ENCODE results near the gene TXNRD3. TPM values are rescaled to one million over a fixed set of nuclear protein-coding genes. Genes with fewer than 3 reads are reported as not detected.

TXNRD3 gene
- total and polyA plus RNA-seq, 12 donors, result 2.1 to 7.8 (median 5.4) TPM

- intact Hi-C loops (cut with DNase I), result no loop called here
These were observed 41.9 kb upstream of the TXNRD3 start for GRCh38 chr3:126696701-126697267.

GRCh38 chr3:126693921-126694320, 39.0 kb upstream of the TXNRD3 start:
- Histone ChIP-seq H3K36me3 (no peaks in the 10 kb centered on the region), H3K4me3 (no peak overlapping the region), H3K9me3 (no peaks in the 10 kb centered on the region), H3K27ac (no peak overlapping the region), H3K4me1 (no peaks in the 10 kb centered on the region), H3K27me3 (peaks cover 0 to 52% (median 30%) of the 10 kb centered on the region in 7 donors)
- ATAC-seq, result no peak
- intact Hi-C loops (cut with DNase I), result no loop called here
- no peak for DNase-seq
- 37 to 53% methylated on average over 3 of the region's 3 CpGs for WGBS, 2 donors
- no peak for TF ChIP-seq CTCF (IDR thresholded peaks at IDR 0.05)

More at GRCh38 chr3:126696701-126697267, 41.9 kb upstream of the TXNRD3 start:
- DNase-seq, result no peak
- H3K27ac ChIP-seq, result no peak overlapping the region
- H3K4me3 ChIP-seq, result no peak overlapping the region
- TF ChIP-seq CTCF (IDR thresholded peaks at IDR 0.05), result no peak
- peaks cover 0 to 5% (median 0%) of the 10 kb centered on the region in 11 donors for H3K9me3 ChIP-seq
- H3K4me1 ChIP-seq, result no peaks in the 10 kb centered on the region
- 69 to 78% methylated on average over 5 of the region's 5 CpGs for WGBS, 2 donors
- no peak for ATAC-seq
- H3K27me3 ChIP-seq, result peaks cover 0 to 62% (median 33%) of the 10 kb centered on the region in 7 donors
- H3K36me3 ChIP-seq, result no peaks in the 10 kb centered on the region

- H3K4me1 ChIP-seq, result no peaks in the 10 kb centered on the region
- WGBS, 2 donors, result 71 to 74% methylated on average over 5 of the region's 5 CpGs
- no peaks in the 10 kb centered on the region for H3K9me3 ChIP-seq
- no peak for TF ChIP-seq CTCF (IDR thresholded peaks at IDR 0.05)
- intact Hi-C loops (cut with DNase I), result no loop called here
- H3K4me3 ChIP-seq, result no peak overlapping the region
- H3K27ac ChIP-seq, result no peak overlapping the region
- no peaks in the 10 kb centered on the region for H3K36me3 ChIP-seq
- H3K27me3 ChIP-seq, result peaks cover 0 to 49% (median 26%) of the 10 kb centered on the region in 7 donors
- DNase-seq, result no peak
- ATAC-seq, result no peak
These were observed 37.9 kb upstream of the TXNRD3 start for GRCh38 chr3:126692858-126693257.

DNA sequence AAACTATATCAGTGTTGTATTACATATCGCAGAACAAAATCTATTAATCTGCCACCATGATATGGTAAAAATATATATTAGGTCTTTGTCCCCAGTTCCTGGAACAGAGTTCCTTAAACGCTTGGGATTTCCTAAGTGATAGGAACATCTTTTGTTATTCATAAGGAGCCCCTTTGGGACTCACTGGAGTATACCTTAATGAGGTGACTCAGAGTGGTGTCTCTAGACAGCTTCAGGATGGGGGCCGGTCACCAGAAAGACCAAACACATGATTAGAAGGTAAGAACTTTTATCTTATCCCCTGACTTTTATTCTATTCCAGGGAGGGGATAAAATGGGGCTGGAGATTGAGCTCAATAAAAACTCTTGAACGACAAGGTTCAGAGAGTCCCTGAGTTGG, 36.8 kb upstream of the TXNRD3 start:
- intact Hi-C loops (cut with DNase I), result no loop called here
- 80 to 87% methylated on average over 4 of the region's 4 CpGs for WGBS, 2 donors
- DNase-seq, result no peak
- no peak overlapping the region for H3K4me3 ChIP-seq
- H3K36me3 ChIP-seq, result no peaks in the 10 kb centered on the region
- H3K27me3 ChIP-seq, result peaks cover 0 to 49% (median 26%) of the 10 kb centered on the region in 7 donors
- H3K4me1 ChIP-seq, result no peaks in the 10 kb centered on the region
- no peaks in the 10 kb centered on the region for H3K9me3 ChIP-seq
- H3K27ac ChIP-seq, result no peak overlapping the region
- no peak for ATAC-seq
- no peak for TF ChIP-seq CTCF (IDR thresholded peaks at IDR 0.05)
